Spleen (tissue), 11 donors: ENCODE measurements around the gene SGPP1. TPM values are rescaled to one million over a fixed set of nuclear protein-coding genes. Genes with fewer than 3 reads are reported as not detected.

Experiments used
- DNase-seq: peaks from one replicate; pipeline ENCODE4 v3.0.0-alpha.2; 2020
- H3K27ac ChIP-seq, 8 donors: fragments of 200-600 bp; sonication (generic) in 7 of 8; 1 replicate in 4 of 8; 2 replicates in 4 of 8; pipeline versions ENCODE4 v1.5.0 to v1.8.0; 2016 to 2021; ENCODE audit warnings: inconsistent platforms in 4 of 8, mild to moderate bottlenecking in 4 of 8, moderate library complexity in 1 of 8
- H3K27me3 ChIP-seq, 7 donors: fragments of 200-600 bp; sonication (generic) in 6 of 7; replicated peaks in 1 of 7; 1 replicate in 4 of 7; 2 replicates in 3 of 7; pipeline versions ENCODE4 v1.5.0 to v1.8.0; 2016 to 2021; ENCODE audit warnings: inconsistent platforms in 3 of 7, mild to moderate bottlenecking in 1 of 7
- H3K36me3 ChIP-seq, 6 donors: fragments of 200-600 bp; sonication (generic) in 5 of 6; 1 replicate in 4 of 6; 2 replicates in 2 of 6; pipeline versions ENCODE4 v1.5.0 to v1.8.0; 2016 to 2021; ENCODE audit warnings: inconsistent platforms in 2 of 6
- H3K4me1 ChIP-seq, 6 donors: fragments of 200-600 bp; sonication (generic) in 5 of 6; 1 replicate in 3 of 6; 2 replicates in 3 of 6; pipeline versions ENCODE4 v1.5.0 to v1.8.0; 2016 to 2021; ENCODE audit warnings: inconsistent platforms in 3 of 6
- H3K4me3 ChIP-seq, 8 donors: fragments of 200-600 bp; sonication (generic) in 7 of 8; 1 replicate in 4 of 8; 2 replicates in 4 of 8; pipeline versions ENCODE4 v1.5.0 to v1.8.0; 2016 to 2021; ENCODE audit warnings: inconsistent platforms in 4 of 8, mild to moderate bottlenecking in 4 of 8, moderate library complexity in 2 of 8
- H3K9me3 ChIP-seq, 8 donors: fragments of 200-600 bp; sonication (generic) in 7 of 8; 1 replicate in 4 of 8; 2 replicates in 4 of 8; pipeline versions ENCODE4 v1.5.0 to v1.8.0; 2016 to 2021; ENCODE audit warnings: inconsistent platforms in 4 of 8
- POLR2A ChIP-seq, 3 donors: fragments of 450-650 bp; IDR thresholded peaks; one replicate each; pipeline ENCODE4 v1.5.1; 2017; ENCODE audit warnings: antibody characterized with exemption in 3 of 3, mild to moderate bottlenecking in 1 of 3
- POLR2AphosphoS5 ChIP-seq, 3 donors: sonication (generic); formaldehyde crosslinking; IDR thresholded peaks; one replicate each; pipeline ENCODE4 v1.5.1; 2017; ENCODE audit warnings: antibody characterized with exemption in 3 of 3
- WGBS, 5 donors: extraction: QIAGEN DNeasy Blood & Tissue Kit in 3 of 5; methylation state at CpG; one replicate each; pipeline versions ENCODE4 v1.1.5 to v1.1.7; 2013 to 2018; 5-methylcytosine and 5-hydroxymethylcytosine counted together
- intact Hi-C: fragments of 100-400 bp; cut with DNase I; formaldehyde crosslinking; loops from one replicate; pipeline ENCODE4 v1.15.0; 2023; ENCODE audit warnings: low total_unique reads
- polyA plus RNA-seq, 3 donors: library from polyadenylated mRNA; stranded (reverse); fragments of 200-250 nt; gene quantifications; one replicate each; pipeline ENCODE4 v1.2.1, GENCODE V29; 2013
- total RNA-seq, 7 donors: library from RNA; depleted of rRNA in 3 of 7; stranded (reverse); fragments of >200 nt in 3 of 7; fragmentation: NEBNext Ultra II Directional in 4 of 7; extraction: Animal tissue kit (Norgen Biotek cat#: 25700) in 4 of 7; gene quantifications; one replicate each; pipeline versions ENCODE4 v1.1.0 to v1.2.1, GENCODE V29; 2016 to 2021
- TF ChIP-seq, protein P1 (sequence below), 11 experiments: fragments of 200-600 bp in 7 of 11; fragments of 450-650 bp in 4 of 11; sonication (generic) in 4 of 11; IDR thresholded peaks in 8 of 11; conservative IDR thresholded peaks in 3 of 11; 1 replicate in 7 of 11; 2 replicates in 4 of 11; pipeline versions ENCODE4 v1.4.0 to v1.8.0; 2016 to 2021; ENCODE audit warnings: antibody characterized with exemption in 11 of 11, inconsistent platforms in 4 of 11, mild to moderate bottlenecking in 1 of 11
- donor health status: healthy with polysubstance abuse.
- donor health status: DM: no; HTN: no; CAD: no; lungs with moderate emphysema.
- donor health status: DM: no; HTN: no; CAD: no.
- donor health status: Bipolar disorder and iron deficiency.
- donor health status: healthy.
- donor health status: DM: no; HTN: no; CAD: no.
- donor health status: DM: yes; HTN: yes; CAD: no.

SGPP1 gene
- total and polyA plus RNA-seq, 10 donors = 18.5 to 36.1 (median 27.4) TPM

DNA sequence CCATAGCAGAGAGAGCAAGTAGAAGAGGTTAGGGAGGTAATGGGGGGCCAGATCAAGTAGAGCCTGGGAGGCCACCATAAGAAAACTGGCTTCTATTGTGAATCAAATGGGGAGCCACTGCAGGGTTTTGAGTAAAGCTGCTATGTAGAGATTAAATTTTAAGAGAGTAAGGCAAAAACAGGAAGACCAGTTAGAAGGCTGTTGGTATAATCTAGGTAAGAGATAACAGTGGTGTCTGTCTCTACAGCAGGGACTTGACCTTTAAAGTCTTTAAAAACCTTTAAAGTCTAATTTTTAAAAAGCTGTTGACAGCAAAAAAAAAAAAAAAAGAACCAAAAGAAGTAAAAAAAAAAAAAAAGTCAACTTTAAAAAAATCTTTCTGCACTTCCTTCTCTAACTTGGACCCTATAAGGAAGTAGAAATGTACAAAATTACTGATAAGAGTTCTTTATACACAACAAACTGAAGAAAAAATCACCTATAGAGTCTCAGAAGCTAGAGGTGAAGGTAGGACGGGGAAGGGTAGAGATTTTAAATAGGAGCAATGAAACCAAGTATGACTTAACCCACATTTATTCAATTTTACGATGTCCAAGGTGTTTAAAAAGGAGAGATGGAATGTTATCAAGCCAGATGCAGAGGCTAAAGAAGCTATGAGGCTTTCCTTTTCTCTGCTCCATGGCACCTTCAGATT, 26.1 kb downstream of the SGPP1 start:
- H3K27me3 ChIP-seq = no peaks in the 10 kb centered on the region
- TF ChIP-seq, protein P1, sequence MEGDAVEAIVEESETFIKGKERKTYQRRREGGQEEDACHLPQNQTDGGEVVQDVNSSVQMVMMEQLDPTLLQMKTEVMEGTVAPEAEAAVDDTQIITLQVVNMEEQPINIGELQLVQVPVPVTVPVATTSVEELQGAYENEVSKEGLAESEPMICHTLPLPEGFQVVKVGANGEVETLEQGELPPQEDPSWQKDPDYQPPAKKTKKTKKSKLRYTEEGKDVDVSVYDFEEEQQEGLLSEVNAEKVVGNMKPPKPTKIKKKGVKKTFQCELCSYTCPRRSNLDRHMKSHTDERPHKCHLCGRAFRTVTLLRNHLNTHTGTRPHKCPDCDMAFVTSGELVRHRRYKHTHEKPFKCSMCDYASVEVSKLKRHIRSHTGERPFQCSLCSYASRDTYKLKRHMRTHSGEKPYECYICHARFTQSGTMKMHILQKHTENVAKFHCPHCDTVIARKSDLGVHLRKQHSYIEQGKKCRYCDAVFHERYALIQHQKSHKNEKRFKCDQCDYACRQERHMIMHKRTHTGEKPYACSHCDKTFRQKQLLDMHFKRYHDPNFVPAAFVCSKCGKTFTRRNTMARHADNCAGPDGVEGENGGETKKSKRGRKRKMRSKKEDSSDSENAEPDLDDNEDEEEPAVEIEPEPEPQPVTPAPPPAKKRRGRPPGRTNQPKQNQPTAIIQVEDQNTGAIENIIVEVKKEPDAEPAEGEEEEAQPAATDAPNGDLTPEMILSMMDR (IDR thresholded peaks at IDR 0.05 in 8 of 11, conservative IDR thresholded peaks at IDR 0.05 in 3 of 11) = no peak
- TF ChIP-seq POLR2AphosphoS5 (IDR thresholded peaks at IDR 0.05) (no peak), POLR2A (IDR thresholded peaks at IDR 0.05) (no peak)
- H3K4me1 ChIP-seq = peaks cover 0 to 60% (median 45%) of the 10 kb centered on the region in 6 donors
- 67 to 83% (median 79%) methylated on average over 2 of the region's 2 CpGs for WGBS, 5 donors
- H3K4me3 ChIP-seq = no peak overlapping the region
- intact Hi-C loops = no loop called here
- H3K27ac ChIP-seq = peak overlapping the region in 4 of 8 donors; percentile 21 to 40 (median 29)
- no peak for DNase-seq
- H3K9me3 ChIP-seq = no peaks in the 10 kb centered on the region
- peaks cover 0 to 13% (median 3%) of the 10 kb centered on the region in 6 donors for H3K36me3 ChIP-seq

DNA sequence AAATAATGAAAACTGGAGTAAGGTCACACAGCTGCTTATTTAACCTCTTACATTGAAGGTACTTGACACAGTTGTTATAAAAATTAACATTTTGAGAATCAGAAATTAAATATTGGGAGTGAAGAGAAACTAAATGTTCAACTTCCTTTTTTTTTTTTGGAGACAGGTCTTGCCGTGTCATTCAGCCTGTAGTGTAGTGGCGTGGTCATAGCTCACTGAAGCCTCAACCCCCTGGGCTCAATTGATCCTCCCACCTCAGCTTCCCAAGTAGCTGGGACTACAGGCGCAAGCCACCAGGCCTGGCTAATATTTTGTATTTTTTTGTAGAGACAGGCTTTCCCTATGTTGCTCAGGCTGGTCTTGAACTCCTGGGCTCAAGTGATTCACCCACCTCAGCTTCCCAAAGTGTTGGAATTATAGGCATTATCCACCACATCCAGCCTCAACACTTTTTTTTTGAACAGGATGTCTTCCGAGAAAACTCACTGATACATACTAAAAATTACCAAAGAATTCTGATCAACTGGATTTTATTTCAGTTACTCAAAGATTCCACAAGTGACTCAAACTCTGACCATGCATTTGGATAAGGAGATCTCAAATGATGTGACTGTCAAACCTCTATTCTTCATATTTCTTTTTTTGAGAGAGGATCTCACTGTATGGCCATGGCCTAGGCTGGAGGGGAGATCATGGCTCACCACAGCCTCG, 35.4 kb downstream of the SGPP1 start:
- no peak overlapping the region for H3K4me3 ChIP-seq
- no peaks in the 10 kb centered on the region for H3K27me3 ChIP-seq
- H3K27ac ChIP-seq = no peak overlapping the region
- TF ChIP-seq POLR2AphosphoS5 (IDR thresholded peaks at IDR 0.05) (no peak), POLR2A (IDR thresholded peaks at IDR 0.05) (no peak)
- TF ChIP-seq, protein P1 (IDR thresholded peaks at IDR 0.05 in 8 of 11, conservative IDR thresholded peaks at IDR 0.05 in 3 of 11) = no peak
- 72 to 81% (median 80%) methylated on average over 5 of the region's 5 CpGs for WGBS, 5 donors
- intact Hi-C loops = no loop called here
- H3K9me3 ChIP-seq = no peaks in the 10 kb centered on the region
- H3K36me3 ChIP-seq = peaks cover 0 to 55% (median 3%) of the 10 kb centered on the region in 6 donors
- H3K4me1 ChIP-seq = no peaks in the 10 kb centered on the region
- no peak for DNase-seq

DNA sequence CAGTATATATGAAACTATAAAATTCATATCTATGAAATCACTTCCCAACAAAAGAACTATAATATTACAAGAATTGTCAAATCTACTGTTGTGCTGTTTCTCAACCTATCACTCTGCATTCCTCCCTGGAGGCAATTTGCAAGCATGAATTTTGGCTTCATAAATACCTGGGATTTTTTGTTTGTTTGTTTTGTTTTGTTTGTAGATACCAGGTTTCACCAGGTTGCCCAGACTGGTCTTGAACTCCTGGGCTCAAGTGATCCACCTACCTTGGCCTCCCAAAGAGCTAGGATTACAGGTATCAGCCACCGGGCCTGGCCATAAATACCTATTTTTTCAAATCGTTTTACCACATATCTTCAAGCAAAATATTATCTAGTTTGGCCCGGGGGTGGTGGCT, 38.7 kb downstream of the SGPP1 start:
- Histone ChIP-seq H3K27me3 (no peaks in the 10 kb centered on the region), H3K4me1 (no peaks in the 10 kb centered on the region), H3K9me3 (no peaks in the 10 kb centered on the region), H3K4me3 (no peak overlapping the region), H3K27ac (no peak overlapping the region), H3K36me3 (peaks cover 0 to 45% (median 4%) of the 10 kb centered on the region in 6 donors)
- TF ChIP-seq POLR2A (IDR thresholded peaks at IDR 0.05) (no peak), POLR2AphosphoS5 (IDR thresholded peaks at IDR 0.05) (no peak)
- TF ChIP-seq, protein P1 (IDR thresholded peaks at IDR 0.05 in 8 of 11, conservative IDR thresholded peaks at IDR 0.05 in 3 of 11) = no peak
- no peak for DNase-seq
- intact Hi-C loops = no loop called here
- WGBS, 5 donors = 85 to 96% (median 95%) methylated on average over 3 of the region's 3 CpGs

DNA sequence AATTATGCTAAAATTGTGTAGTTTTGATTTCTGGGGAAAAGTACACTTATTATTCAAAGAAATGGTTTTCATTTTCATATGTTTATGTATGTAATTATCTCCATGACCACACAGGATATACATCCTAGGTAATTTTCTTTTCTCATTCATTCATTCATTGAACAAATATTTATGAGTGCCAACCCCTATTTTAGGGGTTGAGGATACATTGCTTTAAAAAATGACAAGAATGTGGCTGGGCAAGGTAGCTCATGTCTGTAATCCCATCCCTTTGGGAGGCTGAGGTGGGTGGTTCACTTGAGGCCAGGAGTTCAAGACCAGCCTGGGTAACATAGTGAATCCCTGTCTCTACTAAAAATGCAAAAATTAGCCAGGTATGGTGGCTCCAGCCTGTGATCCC, 40.9 kb downstream of the SGPP1 start:
- TF ChIP-seq POLR2AphosphoS5 (IDR thresholded peaks at IDR 0.05) (no peak), POLR2A (IDR thresholded peaks at IDR 0.05) (no peak)
- TF ChIP-seq, protein P1 (IDR thresholded peaks at IDR 0.05 in 8 of 11, conservative IDR thresholded peaks at IDR 0.05 in 3 of 11) = no peak
- no peak for DNase-seq
- Histone ChIP-seq H3K4me3 (no peak overlapping the region), H3K27ac (no peak overlapping the region), H3K4me1 (no peaks in the 10 kb centered on the region), H3K36me3 (peaks cover 0 to 50% (median 7%) of the 10 kb centered on the region in 6 donors), H3K27me3 (no peaks in the 10 kb centered on the region), H3K9me3 (no peaks in the 10 kb centered on the region)
- intact Hi-C loops = no loop called here
